ENCODE results near the gene TMEM229B.

The TMEM229B gene

DNA sequence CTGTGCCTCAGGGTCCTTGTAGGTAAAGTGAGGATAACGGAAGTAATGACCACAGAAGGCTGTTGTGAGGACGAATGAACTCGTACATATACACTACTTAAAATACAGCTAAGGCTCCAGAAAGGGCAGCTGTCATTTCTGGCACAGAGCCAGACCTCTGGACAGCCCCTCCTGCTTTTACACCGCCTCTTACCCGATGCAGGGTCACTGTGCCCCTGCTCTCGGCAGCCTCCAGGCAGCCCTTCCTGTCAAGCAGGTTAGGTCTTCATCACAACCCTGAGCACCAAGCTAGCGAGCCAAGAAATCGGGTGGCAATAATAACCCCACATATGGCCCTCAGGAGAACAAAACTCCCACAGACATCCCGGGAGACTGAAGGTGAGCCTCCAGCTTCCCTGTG is 8.5 kb downstream of the TMEM229B start:
- TF ChIP-seq, protein P1, sequence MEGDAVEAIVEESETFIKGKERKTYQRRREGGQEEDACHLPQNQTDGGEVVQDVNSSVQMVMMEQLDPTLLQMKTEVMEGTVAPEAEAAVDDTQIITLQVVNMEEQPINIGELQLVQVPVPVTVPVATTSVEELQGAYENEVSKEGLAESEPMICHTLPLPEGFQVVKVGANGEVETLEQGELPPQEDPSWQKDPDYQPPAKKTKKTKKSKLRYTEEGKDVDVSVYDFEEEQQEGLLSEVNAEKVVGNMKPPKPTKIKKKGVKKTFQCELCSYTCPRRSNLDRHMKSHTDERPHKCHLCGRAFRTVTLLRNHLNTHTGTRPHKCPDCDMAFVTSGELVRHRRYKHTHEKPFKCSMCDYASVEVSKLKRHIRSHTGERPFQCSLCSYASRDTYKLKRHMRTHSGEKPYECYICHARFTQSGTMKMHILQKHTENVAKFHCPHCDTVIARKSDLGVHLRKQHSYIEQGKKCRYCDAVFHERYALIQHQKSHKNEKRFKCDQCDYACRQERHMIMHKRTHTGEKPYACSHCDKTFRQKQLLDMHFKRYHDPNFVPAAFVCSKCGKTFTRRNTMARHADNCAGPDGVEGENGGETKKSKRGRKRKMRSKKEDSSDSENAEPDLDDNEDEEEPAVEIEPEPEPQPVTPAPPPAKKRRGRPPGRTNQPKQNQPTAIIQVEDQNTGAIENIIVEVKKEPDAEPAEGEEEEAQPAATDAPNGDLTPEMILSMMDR (IDR thresholded peaks at IDR 0.05; ENCODE audit: insufficient read depth, missing control alignments), result no peak
- DNase-seq (ENCODE audit: insufficient read length, low spot score), result no peak
- no peak for FAIRE-seq

DNA sequence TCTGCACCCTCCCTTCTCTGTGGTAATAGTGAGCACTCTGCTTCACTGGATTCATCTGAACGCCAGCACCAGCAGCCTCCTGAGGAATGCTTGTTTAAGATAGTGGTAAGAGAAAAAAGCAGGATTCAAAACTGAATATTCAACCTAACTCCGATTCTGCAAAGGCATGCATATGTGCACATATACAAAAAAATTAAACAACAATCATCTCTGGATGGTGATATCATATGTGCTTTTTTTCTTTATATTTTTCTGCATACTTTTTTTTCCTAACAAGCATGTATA is 9.8 kb downstream of the TMEM229B start:
- TF ChIP-seq, protein P1 (IDR thresholded peaks at IDR 0.05; ENCODE audit: insufficient read depth, missing control alignments), result no peak
- FAIRE-seq (no peak), DNase-seq (ENCODE audit: insufficient read length, low spot score) (no peak)

DNA sequence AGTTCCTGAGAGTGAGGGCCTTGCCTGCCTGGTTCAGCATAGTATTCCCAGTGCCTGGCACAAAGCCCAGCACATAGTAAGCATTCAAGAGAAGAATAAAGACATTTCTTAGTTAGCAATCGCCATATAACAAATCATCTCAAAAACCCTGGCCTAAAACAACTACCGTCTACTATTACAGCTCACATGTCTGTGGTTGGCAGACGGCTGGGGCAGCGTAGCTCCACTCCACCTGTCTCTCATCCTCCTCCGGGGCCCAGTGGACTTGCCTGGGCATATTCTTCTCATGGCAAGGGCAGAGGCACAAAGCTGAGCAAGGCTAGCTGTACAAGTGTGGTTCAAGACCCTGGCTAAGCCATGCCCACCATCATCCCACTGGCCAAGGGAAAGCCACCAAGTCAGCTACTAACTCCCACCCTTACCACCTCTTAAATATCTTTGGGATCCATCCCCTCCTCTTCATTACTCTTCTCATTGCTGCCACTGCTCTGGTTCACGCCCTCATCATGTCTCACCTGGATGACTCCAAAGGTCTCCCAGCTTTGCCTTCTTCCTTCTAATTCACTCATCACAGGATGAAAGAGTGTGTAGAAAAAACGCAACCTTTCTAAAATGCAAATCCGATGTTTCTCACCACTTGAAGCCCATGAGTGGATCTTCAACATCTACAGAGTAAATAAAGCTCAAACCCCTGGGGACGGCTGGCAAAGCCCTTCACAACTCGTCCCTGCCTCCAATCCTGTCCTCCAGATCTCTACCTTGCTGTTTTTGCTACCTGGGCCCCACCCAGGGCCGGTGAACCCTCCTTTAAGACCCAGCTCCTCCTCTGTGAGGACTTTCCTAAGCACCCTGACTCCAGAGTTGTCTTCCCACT is 10.4 kb downstream of the TMEM229B start:
- TF ChIP-seq, protein P1 (IDR thresholded peaks at IDR 0.05; ENCODE audit: insufficient read depth, missing control alignments), result no peak
- FAIRE-seq (no peak), DNase-seq (ENCODE audit: insufficient read length, low spot score) (no peak)

DNA sequence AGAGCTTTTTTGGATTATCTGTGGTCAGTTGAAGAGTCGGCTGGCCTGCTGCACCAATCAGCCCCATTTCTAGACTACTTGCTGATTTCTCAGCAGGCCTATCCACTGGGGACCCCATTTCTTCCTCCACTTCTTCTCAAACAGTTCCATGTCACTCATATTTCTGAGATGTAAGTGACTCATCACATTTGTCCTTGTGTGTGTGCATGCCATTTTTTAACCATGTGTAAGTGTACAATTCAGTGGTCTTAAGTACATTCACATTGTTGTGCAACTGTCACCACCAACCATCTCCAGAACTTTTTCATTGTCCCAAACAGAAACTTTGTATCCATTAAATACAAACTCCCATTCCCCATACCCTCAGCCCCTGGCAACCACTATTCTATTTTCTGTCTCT is 14.2 kb downstream of the TMEM229B start:
- FAIRE-seq, result no peak
- TF ChIP-seq, protein P1 (IDR thresholded peaks at IDR 0.05; ENCODE audit: insufficient read depth, missing control alignments), result no peak
- DNase-seq (ENCODE audit: insufficient read length, low spot score), result no peak

DNA sequence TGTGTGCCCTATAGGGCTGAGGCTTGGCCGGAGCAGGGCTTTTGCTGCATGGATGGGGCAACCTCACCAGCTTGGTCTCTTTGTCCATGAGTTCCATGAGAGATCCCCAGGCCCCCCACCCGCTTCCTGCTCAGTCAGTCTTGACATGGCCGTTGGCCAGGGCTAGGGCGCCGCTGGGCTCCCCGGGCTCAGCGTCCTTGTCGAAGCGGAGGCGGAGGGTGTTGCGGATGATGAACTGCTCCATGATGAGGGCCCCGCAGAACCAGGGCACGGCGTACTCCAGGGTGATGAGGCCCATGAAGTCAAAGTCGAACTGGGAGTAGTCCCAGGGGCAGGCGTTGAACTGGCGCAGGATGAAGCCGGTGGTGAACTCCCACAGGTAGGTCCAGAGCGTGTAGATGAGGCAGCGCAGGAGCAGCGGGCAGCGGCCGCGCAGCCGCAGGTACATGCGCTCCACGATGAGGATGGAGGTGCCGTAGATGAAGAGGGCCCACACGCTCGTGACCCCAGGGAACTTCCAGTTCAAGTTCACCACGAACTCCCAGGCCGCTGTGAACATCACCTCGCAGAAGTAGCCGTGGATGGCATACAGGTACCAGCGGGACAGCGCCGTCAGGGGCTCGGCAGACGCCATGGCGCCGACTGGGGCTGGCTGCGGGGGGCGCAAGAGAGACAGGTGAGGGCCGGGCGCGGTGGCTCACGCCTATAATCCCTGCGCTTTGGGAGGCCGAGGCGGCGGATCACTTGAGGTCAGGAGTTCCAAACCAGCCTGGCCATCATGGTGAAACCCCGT is 15.0 kb downstream of the TMEM229B start:
- DNase-seq (ENCODE audit: insufficient read length, low spot score), result no peak
- TF ChIP-seq, protein P1 (IDR thresholded peaks at IDR 0.05; ENCODE audit: insufficient read depth, missing control alignments), result no peak
- no peak for FAIRE-seq

DNA sequence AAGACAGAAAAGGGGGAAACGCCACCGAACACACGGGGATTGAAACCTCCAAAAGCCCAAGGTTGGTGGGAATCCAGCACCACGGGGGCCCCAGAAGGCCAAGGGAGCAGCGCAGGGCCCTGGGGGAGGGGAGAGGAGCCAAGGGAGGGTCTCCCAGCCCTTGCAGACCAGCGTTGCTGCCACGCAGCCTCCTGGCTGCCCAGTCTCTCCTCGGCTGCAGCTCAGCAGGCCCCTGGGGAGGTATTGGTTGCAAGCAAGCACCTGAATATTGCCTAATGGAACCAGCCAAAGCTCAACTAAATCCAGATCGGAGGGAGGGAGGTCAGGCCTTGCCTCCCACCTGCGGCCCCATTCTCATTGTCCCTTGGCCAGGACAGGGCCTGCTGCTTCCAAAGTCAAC is 15.8 kb downstream of the TMEM229B start:
- TF ChIP-seq, protein P1 (IDR thresholded peaks at IDR 0.05; ENCODE audit: insufficient read depth, missing control alignments), result no peak
- FAIRE-seq (no peak), DNase-seq (ENCODE audit: insufficient read length, low spot score) (no peak)

DNA sequence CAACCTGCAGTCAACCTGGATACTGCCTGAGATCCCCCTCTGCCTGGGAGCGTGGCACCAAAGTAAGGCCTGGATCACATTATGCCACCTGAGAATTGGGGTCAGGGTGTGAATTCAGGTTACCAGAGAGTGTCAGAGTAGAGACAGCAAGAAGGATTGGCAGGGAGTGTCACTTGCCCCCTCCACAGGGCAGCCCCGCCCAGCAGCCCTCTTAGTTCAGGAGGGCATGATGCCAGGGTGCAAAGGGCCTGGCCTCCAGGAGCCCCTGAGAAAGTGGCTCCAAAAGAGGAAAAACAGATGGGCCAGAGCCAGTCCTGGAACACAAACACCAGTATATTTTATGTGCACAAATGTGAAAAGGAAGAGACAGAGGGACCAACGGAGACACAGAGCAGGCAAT is 18.6 kb downstream of the TMEM229B start:
- TF ChIP-seq, protein P1 (IDR thresholded peaks at IDR 0.05; ENCODE audit: insufficient read depth, missing control alignments), result no peak
- DNase-seq (ENCODE audit: insufficient read length, low spot score), result no peak
- FAIRE-seq, result no peak
